Stimulated activated CD4-positive, alpha-beta T cell treated with anti-CD3 and anti-CD28 coated beads, Interleukin-4, amount 100 ng/mL, for 24 hours (primary cell): ENCODE measurements around the gene INAFM2.

Experiments used
- DNase-seq: peaks from one replicate; pipeline ENCODE4 v3.0.0-alpha.2; 2020

Gene INAFM2

DNA sequence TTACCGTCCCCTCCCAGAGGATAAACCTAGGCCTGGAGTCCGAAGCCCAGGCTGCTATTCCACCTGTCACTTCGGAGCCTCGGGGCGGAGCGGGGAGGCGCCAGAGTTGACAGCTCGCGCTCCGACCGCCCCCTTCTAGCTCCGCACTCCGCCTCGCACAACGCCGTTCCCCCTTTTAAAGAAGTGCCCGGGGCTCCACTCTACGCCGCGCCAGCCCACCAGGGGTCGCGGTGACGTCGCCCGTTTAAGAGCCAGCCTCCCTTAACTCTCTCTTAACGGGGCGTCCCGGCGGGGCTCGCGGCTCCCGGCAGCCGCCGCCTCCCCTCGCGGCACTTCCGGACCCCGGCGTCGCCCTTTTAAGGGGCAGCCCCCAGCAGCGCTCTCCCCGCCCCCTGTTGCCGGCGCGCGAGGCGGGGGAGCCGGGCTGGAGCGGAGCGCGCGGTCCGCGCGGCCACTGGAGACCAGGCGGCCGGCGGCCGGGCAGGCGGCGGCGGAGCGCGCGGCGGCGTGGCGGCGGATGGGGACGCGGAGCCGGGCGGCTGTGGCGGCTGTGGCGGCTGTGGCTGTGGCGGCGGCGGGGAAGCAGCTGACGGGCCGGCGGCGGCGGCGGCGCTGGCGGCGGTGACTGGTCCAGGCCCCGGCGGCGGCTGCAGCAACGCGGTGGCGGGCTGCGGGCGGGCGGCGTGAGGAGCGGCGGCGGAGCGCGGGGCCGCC, at the start of gene INAFM2:
TSS of gene INAFM2 (plus strand) at position 454 of the 714 bp plus-strand sequence. CDS start 364 bp downstream, outside the sequence.
- peak; percentile 88 for DNase-seq

DNA sequence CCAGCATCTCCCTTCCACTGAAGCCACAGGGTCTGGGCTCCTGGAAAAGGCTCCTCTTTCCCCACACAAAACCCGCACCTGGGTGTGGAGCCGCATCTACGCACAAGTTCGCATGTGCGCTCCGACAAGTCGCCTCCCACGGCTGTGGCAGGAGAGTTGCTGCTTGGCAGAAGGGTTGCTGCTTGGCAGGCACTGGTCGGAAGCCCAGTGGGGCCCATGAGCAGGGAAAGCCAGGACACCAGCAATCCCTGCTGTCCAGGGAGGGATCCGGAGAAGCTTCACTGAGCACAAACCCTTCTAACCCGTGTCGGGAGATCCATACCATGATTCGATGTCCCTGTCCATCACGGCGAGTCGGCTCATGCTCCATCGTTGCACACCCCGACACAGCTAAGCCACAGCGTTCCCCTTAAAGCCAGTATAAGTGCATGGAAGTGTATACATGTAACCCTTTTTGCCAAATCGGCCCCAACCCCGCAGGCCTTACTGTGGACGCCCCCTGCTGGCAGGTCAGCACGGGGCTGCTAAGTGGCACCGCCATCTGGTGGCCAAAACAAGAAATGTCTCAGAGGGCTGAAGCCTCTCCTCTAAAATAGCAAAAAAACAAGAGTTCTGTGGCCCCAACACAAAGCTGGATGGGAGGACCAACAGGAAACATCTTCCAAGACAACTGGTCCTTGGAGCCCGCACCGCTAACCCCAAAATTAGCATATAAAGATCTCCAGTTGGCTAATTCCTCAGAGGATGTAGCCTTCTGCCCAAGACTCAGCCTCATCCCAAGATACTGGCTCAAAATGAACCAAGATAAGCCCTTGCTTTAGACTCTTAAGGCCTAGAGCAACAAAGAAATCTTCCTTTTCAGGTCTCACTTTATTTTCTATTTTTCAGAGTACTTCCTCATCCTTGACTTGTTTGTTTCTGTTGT, 48.9 kb upstream of the INAFM2 start:
- peak; percentile 90 for DNase-seq

DNA sequence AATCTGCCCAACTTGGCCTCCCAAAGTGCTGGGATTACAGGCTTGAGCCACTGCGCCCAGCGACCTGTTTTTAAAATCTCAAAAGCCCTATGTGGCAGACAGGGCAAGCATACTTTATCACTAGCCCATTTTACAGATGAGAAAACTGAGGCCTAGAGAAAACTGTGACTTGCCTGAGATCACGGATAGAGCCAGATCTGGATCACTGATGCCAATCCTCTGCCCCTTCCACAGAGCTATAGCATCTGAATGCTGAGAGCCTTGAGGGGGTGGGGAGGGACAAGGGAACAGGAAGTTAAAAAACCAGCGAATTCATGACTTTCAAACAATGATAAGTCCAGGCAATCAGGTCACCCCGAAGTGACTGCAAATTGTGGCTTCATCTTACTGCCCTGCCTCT, 48.0 kb upstream of the INAFM2 start:
- DNase-seq: no peak

DNA sequence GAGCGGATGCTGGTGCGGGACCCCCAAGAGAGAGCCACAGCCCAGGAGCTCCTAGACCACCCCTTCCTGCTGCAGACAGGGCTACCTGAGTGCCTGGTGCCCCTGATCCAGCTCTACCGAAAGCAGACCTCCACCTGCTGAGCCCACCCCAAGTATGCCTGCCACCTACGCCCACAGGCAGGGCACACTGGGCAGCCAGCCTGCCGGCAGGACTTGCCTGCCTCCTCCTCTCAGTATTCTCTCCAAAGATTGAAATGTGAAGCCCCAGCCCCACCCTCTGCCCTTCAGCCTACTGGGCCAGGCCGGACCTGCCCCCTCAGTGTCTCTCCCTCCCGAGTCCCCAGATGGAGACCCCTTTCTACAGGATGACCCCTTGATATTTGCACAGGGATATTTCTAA, 47.5 kb upstream of the INAFM2 start:
- DNase-seq: no peak

DNA sequence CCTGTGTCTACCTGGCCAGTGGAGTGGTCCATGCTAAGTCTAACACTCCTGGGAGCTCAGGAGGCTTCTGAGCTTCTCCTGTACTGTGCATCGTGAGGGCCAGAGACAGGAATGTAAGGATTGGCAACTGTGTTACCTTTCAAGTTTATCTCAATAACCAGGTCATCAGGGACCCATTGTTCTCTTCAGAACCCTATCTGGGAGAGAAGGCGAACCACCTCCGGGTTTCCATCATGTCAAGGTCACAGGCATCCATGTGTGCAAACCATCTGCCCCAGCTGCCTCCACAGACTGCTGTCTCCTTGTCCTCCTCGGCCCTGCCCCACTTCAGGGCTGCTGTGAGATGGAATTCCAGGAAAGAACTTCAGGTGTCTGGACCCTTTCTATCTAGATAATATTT, 46.6 kb upstream of the INAFM2 start:
- DNase-seq: no peak

DNA sequence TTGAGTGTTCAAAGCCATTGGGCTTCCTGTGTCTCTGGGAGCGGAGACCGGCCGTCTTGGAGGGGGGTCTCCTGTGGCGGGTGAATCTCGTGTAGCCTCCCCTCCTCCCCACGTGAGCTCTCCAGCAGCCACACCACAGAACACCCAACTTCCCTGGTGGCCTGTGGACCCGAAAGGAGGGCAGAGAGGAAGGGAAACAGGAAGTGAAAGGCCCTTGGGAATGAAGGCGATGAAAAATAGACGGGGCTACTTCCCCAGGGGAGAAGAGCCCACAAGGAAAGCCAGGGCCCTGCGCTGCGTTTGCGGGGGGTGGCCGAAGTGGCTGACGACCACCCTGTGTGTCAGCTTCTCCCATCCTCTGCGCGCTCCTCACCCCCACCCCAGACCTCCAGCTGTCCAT, 46.0 kb upstream of the INAFM2 start:
- DNase-seq: no peak

DNA sequence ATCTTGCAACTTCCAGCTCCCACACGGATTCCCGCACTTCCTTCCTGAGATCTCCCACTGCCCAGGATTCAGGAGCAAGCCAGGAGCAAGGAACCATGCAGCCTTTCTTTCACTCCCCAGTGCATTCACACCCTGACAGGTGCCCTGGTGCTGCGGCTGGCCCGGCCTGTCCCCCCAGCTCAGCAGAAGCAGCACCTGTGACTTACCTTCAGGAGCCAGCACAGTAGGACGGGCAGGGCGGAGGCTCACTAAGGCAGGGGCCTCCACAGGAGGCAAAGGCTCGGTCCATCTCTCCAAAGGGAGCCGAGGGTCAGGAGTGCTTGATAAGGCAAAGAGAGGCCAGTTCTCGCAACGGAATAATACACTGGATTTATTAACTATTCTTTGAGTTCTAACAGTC, 45.5 kb upstream of the INAFM2 start:
- no peak for DNase-seq

DNA sequence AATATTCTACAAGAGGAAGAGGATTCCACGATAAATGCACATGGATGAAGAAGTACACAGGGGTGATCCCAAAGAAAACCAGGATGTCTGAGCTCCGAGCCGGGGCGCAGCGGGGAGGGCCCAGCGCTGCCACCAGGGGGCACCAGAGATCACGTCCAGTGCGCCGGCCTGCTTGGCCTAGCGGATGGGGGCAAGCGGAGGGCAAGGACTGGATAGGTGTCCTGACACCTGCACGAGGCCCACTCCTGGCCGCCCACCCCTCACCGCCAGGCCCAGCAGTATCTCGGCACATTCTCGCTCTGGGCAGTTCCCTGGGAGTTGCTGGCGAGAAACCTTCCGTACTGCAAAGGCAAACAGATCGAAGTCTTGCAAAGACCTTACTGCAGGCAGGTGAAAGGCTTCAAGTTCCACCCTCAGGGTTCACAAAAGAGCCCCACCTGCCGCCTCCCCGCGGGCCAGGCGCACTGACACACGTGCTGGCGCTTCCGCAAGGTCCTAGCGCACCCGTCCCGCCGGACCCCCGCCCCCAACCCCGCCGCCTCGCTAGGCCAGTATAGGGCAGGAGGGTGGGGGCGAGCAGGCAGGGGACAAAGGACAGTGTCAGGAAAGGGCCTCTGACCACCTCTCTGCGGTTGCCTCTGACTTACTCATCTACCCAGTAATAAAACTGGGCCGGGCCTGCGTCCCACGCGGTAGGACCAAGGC, 43.9 kb upstream of the INAFM2 start:
- DNase-seq: peak; percentile 72

DNA sequence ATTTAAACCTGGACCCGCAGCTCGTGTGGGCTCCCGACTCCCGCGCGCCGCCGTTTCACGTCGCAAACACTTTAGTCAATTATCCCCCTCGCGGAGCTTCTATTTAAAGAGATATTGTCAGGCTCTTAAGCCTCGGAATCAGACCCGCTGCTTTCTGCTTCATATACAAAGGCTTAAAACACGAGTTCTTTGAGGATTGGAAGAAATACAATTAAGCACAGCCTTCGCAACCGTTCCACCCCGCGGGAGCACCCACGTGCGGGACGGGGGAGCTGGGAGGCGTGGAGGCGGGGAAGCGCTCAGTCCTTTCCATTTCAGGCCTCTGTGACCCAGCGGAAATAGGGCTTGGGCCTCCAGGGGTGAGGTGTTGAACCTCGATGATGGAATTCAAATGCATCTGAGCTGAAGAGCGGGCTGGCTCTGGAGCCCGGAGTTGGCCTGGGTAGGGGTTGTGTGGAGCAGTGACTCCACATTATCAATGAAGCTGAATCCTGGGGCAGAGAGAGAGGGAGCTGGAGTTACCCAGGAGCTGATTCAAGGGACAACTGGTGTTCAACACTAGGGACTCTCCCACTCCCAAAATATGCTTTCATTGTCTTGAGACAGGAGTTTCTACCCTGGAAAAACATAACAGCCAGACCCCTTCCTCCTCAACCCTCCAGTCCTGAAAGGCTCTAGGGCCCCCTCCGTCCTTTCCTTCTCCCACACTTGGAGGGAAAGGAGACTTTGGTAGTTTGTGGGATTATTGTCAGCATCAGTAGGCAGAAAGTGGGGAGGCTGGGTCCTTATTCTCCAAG, 43.0 kb upstream of the INAFM2 start:
- DNase-seq: no peak

DNA sequence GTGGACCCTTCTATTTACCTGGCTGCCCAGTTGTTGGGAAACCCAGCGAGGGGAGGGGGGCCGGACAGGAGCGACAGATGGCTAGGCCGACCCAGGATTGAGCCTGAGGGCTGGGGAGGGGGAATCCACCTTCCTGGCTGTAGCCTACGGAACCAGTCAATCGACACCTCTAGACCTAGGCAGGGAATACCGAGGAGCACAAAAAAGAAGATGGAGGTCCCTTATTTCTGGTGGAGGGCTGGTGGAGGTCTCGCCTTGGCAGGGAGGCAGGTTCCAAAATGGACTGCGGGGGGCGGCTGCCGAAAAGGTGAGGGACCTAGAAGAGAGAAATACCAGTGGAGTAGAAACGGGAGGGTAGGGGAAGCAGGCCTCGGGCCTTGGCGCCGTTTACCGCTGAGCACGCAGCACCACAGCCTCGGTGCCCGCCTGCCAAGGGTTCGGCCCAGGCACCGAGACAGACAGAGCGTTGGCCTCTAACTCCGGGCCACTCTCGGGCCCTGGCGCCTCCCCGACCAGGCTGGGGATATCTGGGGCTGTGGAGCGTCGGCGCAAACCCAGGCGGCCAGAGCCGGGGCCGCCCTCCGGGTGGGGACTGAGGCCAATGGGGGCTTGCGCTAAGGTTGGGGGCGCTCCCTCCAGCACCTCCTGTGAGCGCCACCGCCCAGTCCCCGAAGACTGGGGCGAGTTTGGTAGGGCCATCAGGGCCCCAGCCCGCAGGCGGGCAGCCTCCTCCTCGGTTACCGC, 42.3 kb upstream of the INAFM2 start:
- DNase-seq: no peak

DNA sequence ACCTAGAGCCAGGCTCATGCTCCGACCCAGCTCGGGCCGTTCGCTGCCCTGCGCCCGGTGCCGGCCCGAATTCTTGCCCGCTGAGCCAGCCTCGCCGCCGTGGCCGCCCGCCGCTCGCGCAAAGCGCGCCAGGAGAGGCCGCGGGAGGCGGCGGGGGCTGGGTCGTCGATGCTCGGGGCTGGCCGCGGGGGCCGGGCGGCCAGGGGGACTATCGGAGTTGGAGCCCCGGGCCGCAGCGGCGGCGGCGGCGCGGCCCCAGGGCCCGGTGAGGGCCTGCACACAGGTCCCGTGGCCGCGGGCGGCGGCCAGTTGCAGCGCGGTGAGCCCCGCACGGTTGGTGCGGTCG, 41.7 kb upstream of the INAFM2 start:
- DNase-seq: no peak

DNA sequence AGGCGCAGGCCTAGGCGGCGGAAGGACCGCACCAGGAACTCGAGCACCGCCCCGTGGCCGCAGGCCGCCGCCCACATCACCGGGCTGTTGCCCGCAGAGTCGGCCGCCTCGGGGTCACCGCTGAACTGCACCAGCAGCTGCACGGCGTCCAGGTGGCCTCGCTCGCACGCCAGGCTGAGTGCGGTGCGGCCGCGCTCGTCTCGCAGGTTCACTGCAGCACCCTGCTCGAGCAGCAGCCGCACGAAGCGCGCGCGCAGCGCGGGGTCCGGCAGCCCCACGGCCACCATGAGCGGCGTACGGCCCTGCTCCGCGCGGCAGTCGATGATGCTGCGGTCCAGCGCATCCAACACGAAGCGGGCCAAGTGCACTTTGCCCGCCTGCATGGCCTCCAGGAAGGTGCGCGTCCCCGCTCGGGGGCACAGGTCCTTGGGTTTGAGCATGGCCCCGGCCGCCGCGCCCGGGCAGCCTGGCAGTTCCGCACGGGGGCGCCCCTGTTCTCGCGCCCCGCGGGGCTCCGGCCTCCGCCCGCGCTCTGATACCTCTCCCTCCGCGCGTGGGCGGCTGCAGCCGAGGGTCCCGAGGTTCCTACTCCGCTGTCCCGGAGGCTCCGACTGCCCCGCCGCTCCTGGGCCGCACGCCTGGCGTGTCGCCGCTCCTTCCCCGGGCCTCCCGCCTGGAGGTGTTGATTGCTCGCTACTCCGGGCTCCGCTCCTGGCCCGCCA, 41.2 kb upstream of the INAFM2 start:
- DNase-seq: peak; percentile 26

DNA sequence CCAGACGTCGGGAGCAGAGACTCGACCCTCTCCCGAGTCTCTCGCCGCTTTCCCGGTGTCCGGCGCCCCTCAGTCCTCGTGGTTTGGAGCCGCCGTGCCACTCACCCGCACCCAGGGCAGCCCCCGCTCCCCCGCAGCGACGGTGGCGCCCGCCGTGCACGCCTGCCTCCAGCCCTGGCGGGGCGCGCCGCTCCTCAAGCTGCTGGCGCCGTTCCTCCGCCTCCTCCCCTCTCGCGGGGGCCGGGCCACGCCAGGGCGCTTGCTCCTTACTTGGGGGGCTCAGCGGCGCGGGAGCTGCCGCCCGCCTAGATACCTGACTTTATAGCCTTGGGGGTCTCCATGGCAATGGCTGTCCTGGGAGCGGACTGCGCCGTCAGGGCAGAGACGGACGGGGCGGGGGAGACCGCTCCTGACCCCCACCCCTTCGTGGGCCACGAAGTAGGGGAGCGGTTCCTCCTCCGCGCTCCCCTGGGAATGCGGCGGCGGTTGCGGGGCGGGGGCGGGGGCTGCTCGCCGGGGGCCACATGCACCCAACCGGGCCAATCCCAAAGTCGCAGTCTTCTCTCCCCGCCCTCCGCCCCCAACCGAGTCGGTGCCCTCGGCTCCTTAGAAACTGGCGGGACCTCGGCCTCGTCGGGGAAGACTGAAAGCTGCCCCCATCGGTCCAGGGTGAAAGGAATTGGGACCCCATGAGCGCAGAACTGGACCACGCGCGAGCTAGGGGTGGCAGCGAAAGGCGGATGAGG, 40.5 kb upstream of the INAFM2 start, which contains the start of gene ANKRD63:
TSS of gene ANKRD63 (minus strand) at position 196 of the 746 bp plus-strand sequence. CDS start 478 bp downstream, outside the sequence.
- peak; percentile 33 for DNase-seq

DNA sequence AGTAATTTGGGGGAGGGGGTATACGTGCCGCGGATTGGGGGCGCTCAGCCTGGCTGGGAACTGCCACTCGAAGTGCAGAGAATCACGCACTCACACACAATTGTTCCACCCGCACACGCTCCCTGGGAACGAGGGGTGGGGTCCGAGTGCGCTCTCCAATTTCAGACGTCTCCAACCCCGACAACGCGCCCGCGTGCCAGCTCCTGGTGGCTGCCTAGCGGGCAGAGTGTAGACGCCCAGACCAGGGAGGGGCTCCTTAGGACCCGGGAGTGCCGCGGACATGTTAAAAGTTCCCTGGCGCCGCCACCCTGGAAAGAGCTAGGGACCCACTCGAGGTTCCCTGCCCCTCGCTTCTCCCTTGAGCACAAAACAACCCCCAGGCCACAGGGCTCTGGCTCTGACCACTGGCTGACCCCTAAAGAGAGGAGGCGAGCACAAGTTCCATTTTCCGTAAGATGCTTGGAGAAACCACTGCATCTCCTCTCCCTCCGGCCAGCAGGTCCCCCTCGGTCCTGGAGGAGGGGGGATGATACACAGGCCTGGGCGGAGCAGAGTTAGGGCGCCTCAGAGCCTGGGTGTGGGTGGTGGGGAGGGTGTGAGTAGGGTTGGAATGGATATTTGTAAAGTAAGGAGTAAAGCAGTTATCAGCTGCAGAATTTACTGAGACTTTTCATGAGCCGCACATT, 39.7 kb upstream of the INAFM2 start:
- no peak for DNase-seq

DNA sequence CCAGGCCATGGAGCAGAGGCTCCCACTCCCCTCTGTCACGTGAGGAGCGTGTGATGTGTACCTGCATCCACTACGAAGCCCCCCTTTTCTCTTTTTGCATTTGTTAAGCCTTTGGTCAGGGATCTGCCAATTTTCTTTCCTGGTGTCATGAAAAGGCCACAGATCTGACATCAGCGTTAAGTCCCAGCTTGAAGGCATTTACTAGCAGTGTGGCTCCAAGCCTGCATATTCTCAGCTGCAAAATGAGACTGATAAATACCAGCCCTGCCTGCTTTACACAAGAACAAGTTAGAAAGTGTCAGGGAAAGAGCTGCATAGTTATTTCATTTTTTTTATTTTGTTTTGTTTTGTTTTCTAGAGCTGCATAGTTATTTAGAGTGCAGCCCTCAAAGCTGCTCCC, 38.3 kb upstream of the INAFM2 start:
- DNase-seq: no peak

DNA sequence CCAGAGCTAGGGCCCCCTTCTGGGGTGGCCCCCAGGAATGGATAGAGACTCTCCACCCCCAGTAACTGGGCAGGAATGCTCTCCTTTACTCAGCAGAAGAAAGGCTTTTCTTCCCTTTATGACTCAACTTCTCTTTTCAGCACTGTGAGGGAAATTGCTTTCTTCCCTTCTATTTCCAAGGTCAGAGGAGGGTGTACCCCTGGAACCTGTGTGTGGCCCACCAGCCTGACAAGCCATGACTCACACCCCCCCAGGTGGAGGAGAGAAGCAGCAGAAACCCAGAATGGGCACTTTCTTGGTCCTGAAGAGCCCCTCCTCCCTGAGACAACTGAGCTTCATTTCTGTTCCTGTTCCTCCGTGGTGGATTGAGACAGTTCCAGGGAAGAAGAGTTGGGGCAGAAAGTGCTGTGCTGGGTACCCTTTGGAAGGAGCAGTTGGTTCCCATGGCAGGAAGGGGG, 37.9 kb upstream of the INAFM2 start:
- no peak for DNase-seq

DNA sequence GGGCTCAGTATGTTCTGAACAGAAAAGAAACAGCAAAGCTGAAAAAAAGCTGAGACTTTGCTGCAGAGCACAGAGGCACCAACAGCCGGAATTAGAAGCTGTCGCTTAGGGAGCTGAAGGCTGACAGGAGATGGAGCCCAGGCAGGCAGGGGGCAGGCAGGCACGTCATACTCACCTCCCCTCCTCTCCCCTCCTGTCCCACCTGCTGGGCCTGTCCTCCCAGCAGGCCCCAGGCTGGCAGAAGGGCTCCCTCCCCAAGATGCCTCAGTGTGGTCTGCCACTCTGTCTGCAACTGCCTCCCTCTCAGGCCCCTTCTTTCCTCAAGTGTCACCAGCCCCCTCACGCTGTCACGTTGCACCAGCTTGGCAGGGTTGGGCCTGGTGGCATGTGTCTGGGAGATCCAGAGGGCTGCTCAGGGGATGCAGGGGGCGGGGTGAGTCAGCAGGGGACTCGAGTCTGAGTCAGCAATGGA, 37.4 kb upstream of the INAFM2 start:
- DNase-seq: no peak

DNA sequence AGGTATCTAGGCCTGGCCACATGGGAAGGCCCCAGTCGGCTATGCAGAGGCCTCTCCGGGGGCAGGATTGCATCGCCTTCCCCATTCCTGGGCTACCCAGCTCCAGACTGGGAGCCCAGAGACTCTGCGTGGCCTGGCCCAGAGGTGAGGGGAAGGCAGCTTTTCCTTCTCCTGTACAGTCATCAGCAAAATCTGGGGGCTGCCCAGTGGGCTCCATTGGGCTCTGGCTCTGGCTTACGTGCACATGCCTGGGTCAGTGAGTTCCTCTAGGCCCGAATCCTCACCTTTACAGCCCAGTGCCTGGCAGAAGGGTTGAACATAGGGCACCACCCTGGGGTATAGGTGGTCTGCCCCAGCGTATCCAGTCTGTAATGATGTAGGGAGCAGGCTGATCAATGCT, 36.7 kb upstream of the INAFM2 start:
- DNase-seq: no peak

DNA sequence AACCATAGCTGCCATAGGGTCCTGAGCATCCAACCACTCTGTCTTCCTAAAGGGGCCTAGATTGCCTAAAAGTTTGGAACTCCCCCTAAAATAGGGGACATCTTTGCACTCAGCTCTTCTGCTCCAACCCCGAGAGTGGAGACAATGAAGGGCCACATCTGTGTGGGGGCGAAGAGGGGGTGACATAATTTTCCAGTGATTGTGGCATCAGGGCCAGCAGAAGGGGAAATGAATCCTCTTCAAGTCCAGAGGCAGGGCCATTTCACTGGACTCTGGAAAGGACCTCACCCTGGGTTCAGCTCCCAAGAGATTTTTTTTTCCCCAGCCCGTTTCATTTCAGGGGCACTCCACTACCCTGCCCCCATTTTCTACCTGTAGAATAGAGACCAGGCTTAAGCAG, 36.0 kb upstream of the INAFM2 start:
- DNase-seq: no peak

DNA sequence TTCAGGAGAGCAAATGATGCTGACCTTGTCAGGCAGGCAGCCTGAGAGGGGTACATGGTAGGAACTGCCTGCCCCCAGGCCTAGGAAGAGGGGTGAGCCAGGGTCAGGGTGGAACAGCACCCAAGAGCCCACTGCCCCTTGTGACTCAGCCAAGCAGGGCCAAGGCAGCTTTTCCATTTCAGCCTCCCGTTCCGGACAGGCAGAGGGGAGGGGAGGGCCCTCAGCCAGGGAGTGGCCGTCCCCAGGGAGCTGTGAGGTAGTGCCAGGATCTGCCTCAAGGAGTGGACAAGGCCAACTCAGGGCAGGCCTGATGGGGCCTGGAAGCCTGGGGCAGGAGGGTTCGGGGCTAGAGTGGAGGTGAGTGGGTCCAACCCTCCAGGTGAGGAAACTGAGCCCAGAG, 35.5 kb upstream of the INAFM2 start:
- no peak for DNase-seq
